NCI-H526 (cell line): ENCODE data around the gene TXLNA.
A peak's percentile ranks its signal among the peaks of the same experiment; 100 is the strongest.

Source experiments
- DNase-seq, 2 experiments: peaks; one replicate each; lab custom pipeline; 2025; lab: John Stamatoyannopoulos, UW

TXLNA gene

GRCh38 chr1:32184650-32185049 lies 5.2 kb downstream of the TXLNA start:
- no peak for DNase-seq

- DNase-seq = no peak
These were observed 6.6 kb downstream of the TXLNA start for GRCh38 chr1:32186077-32186476.

- no peak for DNase-seq
These were observed 7.0 kb downstream of the TXLNA start for GRCh38 chr1:32186491-32186890.

- no peak for DNase-seq
These were observed 8.4 kb downstream of the TXLNA start for GRCh38 chr1:32187850-32188249.

- no peak for DNase-seq
These were observed 12.9 kb downstream of the TXLNA start for GRCh38 chr1:32192220-32192948.

- no peak for DNase-seq
These were observed 15.5 kb downstream of the TXLNA start for GRCh38 chr1:32194984-32195383.

GRCh38 chr1:32195531-32195930 lies 16.1 kb downstream of the TXLNA start:
- no peak for DNase-seq

- no peak for DNase-seq
These were observed 16.7 kb downstream of the TXLNA start for GRCh38 chr1:32195972-32196823.

GRCh38 chr1:32197074-32197473 lies 17.6 kb downstream of the TXLNA start:
- DNase-seq = no peak

GRCh38 chr1:32197837-32198236 lies 18.4 kb downstream of the TXLNA start:
- no peak for DNase-seq

GRCh38 chr1:32198237-32199042 lies 19.0 kb downstream of the TXLNA start:
- no peak for DNase-seq

GRCh38 chr1:32199043-32199716 lies 19.7 kb downstream of the TXLNA start:
- no peak for DNase-seq

GRCh38 chr1:32199717-32200072 lies 20.2 kb downstream of the TXLNA start:
- DNase-seq = peak; percentile 36

GRCh38 chr1:32200226-32201010 lies 20.9 kb downstream of the TXLNA start, which contains the start of gene CCDC28B:
Gene CCDC28B (plus strand): TSS chr1:32200595. CDS start chr1:32201936, 1,341 bp downstream.
- peak; percentile 64 to 83 for DNase-seq

- peak in 1 of 2 experiments; percentile 64 for DNase-seq
These were observed 21.8 kb downstream of the TXLNA start for GRCh38 chr1:32201011-32201855.

- peak in 1 of 2 experiments; percentile 68 for DNase-seq
These were observed 25.5 kb downstream of the TXLNA start for GRCh38 chr1:32204943-32205361.

GRCh38 chr1:32205401-32206370 lies 26.2 kb downstream of the TXLNA start, which contains the start of gene IQCC:
Gene IQCC (plus strand): TSS chr1:32205671. CDS start chr1:32205682, 11 bp downstream.
- DNase-seq = peak; percentile 84 to 96

- DNase-seq = no peak
These were observed 29.0 kb downstream of the TXLNA start for GRCh38 chr1:32208469-32208868.
